ENCODE data around the gene FBXW8.

FBXW8 gene

DNA sequence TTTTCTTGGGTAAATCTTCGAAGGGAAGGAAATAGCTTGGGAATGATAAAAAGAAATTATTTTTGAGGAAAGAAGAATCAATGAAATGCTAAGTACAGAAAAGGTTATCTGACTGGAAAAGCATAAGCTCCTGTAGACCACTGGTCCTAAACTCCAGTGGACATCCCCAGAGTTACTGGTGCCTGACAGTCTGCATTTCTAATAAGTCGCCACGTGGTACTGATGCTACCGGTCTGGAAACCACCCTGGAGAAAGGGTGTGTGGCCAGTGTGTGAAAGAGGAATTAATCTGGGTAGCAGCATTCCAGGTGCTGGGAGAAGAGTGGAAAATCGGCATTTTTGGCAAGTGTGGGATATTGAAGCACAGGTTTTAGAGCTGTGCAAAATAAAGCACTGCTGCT is 73.3 kb downstream of the FBXW8 start:
- in situ Hi-C loops (cut with MboI; ENCODE audit: low sequenced_read_pairs), result no loop called here

DNA sequence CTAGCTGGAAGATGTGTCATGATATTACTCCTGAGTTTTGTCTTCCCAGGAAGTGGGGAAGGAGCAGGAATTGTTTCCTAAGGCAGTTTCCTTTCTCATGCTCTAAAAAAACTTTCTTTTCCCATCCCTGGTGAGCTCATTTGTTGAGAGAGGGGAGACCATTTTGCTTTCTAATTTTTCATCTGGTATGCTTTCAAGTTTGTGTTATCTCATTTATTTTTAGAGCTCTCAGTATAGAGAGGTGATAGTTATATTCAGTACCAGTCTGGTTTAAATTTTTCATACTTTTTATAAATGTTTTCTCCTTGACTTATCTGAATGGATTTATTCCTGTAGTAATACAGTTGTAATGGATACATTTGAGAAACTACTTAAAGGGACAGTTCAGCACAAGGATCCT is 79.6 kb downstream of the FBXW8 start:
- in situ Hi-C loops (cut with MboI; ENCODE audit: low sequenced_read_pairs), result no loop called here

DNA sequence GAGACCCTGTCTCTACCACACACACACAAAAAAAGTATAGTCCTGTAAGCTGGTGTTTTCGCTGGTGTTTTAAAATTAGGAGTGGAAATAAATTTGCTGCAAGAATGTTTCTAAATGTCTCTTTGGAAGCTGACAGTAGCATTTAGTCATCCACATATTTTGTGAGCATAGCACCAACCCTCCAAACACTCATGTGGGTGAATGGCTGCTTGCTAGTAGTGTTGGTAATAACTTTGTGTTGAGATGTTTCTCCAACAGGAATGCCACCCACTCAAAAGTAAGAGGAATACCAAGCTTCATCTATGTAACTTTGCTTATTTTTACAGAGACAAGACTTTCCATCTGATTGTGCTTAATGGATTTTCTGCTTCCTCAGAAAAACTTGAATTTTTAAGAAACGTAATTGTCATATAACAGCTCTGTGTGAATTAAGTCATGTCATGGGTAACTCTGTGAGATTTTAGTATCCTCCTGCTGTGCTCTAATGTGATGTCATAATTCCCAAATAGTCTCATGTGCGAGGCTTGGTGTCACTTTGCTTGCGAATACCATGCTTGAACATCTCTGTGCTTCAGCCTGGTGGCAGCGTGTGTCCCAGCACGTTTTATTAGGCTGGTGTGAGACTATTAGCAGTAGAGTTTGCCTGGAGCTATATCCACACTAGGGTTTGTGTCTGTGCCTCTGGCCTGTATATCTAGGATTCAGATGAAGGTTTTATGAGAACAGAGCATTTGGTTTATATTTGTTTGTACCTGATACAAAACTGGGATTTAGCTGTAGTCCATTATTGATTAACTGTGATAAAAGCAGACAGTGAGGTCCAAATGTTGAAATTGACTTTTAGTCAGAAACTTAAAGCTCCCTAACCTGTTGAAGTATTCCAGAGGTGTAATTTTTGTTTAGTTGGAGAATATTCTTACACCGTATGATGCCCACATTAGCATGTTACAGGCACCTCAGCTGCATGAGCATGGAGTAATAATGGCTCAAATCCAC is 80.5 kb downstream of the FBXW8 start:
- in situ Hi-C loops (cut with MboI; ENCODE audit: low sequenced_read_pairs), result no loop called here

DNA sequence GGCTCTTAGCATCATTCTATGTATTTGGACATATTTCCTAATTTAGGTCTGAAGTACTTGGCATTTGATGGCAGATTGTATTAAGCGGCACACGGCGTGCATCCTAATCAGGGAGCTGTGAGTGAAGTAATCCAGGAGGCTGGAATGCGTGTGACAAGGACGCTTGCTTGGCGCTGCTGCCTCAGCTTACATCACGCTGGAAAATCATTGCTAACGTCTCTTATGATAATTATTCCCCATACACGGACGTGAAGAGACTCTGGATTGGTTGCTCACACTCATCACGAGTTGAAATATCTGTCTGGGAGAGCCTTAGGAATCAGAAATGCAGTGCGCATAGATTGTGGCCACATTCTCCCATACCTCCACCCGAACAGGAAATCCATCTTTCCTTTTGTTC is 85.3 kb downstream of the FBXW8 start:
- in situ Hi-C loops (cut with MboI; ENCODE audit: low sequenced_read_pairs), result no loop called here

DNA sequence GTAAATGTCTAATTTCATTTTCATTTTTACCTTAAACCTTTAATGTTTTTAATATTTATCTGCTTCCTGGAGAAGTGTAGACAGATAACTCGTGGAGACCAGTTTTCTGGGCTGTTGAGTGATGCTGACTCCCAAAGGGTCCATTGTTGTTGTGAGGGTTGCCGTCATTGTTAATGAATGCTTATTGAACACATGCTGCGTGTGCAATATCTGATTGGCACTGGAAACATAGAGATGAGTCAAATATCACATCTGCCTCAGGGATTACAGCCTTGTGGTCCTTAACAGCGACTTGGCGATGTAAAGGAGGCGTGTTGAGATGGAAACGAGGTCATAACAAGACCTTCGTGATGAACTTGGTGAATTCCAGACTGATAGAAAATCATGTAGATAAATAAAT is 85.9 kb downstream of the FBXW8 start:
- in situ Hi-C loops (cut with MboI; ENCODE audit: low sequenced_read_pairs), result no loop called here

DNA sequence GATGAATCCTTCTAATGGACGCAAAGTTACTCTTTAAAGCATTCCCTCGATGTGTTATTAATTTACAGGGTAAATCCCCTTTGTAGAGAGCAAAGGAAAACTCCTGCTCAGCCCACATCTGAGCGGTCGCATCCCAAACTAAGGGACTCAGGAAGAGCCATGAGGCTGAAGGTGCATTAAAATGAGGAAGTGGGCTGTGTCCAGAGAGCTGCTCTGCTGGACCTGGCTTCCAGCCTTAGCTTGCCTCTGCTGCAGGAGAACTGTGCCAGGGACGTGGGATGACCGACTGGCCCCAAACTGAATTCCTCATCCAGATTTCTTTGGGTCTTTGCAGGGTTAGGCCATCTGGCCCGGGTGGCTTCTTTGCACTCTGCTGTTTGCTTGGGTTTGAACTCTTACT is 88.3 kb downstream of the FBXW8 start:
- in situ Hi-C loops (cut with MboI; ENCODE audit: low sequenced_read_pairs), result no loop called here

DNA sequence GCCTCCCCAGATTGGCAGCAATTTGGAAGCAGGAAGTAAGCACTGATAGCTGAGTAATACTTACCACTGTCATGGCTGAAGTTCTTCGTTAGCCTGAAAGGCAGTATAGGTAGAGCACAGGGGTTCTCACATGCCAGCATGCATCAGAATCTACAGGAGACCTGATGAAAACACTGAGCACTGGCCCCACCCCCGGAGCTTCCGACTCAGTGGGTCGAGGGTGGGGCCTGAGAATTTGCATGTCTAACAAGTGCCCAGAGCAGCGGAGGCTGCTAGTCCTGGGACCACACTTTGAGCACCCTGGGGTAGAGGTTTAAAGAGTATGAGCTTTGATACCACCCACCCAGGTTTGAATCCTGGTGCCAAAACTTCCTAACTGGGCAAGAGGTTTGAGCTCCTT is 89.6 kb downstream of the FBXW8 start:
- in situ Hi-C loops (cut with MboI; ENCODE audit: low sequenced_read_pairs), result no loop called here

DNA sequence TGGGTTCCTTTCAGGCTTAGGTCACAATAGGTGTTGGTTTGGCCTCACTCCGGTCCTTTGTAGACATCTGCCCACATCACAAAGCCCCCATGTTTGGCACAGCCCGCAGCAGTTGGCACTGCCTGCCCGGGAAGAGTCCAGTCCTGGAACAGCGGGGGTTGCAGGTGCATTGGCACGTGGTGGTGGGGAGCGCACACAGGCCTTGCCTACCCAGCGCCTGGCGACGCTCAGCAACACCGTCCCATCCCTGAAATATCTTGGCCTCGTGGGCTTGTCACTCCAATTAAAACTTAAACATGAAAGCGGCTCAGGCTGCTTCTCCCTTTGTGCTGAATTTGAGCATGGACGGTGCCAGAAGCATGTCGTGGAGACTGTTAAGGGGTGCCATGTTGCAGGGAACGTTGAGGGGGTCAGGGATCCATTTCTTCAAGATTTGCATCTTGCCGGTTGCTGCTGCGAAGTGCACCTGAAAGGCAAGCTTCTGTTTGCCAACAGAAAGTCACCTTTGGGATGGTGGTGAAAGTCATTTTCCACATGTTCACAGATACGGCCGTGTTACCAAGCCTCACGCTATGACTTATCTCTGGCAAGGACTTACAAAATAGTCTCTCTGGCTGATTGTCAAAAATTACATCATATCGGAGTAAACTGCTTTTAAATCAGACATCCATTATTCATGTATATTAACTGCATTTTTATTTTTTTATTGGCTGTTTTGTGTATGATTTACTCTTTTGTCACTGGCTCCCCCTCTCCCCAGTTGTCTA is 91.5 kb downstream of the FBXW8 start:
- in situ Hi-C loops (cut with MboI; ENCODE audit: low sequenced_read_pairs), result no loop called here

DNA sequence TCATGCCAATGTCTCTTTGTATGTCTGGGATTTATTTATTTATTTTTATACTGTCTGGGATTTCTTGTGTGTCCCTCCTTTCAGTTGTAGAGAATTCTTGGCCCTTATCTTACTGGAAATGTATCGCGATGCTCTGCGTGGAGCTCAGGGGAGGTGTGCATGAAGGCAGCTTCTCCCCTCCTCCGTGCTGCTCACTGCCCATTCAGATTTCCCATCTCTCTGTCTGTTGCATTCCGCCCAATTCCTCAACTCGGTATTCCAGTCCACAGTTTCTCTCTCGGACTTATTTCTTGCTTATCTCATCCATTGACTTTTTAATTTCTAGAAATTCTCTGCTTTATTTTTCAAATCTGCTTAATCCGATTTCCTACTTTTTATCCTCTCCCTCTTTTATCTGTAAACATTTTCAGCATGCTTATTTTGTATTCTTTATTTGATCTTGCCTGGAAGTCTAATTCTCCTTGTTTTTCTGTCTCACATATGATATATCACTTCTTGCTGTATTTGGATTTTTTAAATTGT is 93.2 kb downstream of the FBXW8 start:
- in situ Hi-C loops (cut with MboI; ENCODE audit: low sequenced_read_pairs), result no loop called here

DNA sequence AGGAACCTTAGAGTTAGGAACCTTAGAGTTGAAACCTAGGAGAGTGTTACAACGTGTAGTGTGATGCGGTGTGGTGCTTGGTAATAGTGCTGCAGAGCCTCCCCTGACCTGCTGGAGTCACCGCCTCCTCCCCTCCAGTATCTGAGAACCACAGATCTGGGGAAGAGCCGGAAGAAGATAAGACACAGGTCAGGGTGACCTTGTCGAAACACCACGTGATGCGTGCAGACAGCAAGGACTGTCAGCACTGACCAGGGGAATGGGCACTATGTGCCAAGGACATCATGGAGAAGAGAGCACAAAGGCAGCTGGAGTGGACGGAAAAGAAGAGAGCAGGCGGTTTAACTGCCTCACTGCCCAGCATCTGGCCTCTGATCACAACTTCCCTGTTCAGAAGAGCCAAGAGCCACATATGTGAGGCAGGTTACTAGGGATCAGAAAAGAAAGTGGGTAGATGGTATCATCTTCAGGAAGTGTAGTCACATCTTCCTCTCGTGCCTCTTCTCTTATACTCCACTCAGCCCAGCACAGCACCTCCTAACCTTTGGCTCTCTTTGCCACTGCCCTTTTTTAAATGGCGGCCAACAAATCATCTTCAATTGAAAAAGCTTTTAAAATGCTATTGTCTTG is 94.8 kb downstream of the FBXW8 start:
- in situ Hi-C loops (cut with MboI; ENCODE audit: low sequenced_read_pairs), result no loop called here

DNA sequence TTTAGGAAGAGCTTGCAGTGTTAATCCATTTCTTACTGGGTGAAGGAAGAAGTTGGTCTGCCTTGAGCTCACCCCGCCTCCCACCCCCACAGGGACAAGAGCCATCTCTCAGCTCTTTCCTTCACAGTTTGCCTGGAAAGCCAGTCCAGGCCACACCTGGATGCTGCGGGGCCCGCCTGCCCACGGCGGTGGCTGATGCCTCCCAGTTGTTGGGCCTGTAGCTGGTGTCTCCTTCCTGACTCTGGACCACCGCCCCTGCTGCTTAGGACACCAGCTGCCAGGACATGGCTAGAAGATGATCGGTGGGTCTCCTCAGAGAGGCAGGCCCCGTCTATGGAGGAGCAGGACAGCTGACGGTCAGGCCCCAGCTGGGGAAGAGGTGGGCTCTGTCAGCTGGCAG is 95.6 kb downstream of the FBXW8 start:
- in situ Hi-C loops (cut with MboI; ENCODE audit: low sequenced_read_pairs), result no loop called here

DNA sequence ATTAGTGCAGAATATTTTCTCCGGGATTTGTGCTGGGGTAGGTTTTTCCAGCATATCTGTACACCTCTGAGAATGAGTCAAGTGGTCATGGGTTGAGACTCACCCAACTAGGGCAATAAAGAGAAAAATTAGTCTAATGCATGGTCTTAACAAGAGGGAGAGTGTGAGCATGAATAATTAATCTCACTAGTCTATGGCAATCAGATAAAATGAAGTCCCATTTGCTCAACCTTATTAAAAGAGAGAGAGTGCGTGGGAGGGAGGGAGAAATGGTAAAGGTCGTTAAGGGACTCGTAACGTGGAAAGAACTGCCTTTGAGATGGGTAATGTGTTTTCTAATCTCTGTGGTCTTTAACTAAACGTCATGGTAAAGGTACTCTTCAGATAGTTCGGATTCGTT is 96.8 kb downstream of the FBXW8 start:
- in situ Hi-C loops (cut with MboI; ENCODE audit: low sequenced_read_pairs), result no loop called here

DNA sequence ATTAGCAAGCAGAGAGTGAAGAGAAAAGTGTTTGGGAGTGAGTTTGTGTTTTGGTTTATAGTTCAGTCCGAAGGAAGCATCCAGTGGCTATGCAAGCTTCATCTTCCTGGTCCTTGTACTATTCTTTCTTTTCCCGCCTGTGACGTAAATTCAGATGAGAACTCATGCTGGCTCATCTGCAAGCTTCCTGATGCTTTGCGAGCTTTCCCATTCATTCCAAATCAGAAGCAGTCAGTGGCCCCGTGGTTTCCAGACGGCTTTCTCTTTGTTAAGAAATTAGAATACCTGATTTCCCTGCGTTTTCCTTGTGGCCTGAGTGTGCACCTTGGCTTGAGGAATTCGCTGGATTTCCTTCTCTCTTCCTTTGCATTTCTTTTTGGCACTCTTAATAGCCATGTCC is 99.0 kb downstream of the FBXW8 start:
- in situ Hi-C loops (cut with MboI; ENCODE audit: low sequenced_read_pairs), result no loop called here

DNA sequence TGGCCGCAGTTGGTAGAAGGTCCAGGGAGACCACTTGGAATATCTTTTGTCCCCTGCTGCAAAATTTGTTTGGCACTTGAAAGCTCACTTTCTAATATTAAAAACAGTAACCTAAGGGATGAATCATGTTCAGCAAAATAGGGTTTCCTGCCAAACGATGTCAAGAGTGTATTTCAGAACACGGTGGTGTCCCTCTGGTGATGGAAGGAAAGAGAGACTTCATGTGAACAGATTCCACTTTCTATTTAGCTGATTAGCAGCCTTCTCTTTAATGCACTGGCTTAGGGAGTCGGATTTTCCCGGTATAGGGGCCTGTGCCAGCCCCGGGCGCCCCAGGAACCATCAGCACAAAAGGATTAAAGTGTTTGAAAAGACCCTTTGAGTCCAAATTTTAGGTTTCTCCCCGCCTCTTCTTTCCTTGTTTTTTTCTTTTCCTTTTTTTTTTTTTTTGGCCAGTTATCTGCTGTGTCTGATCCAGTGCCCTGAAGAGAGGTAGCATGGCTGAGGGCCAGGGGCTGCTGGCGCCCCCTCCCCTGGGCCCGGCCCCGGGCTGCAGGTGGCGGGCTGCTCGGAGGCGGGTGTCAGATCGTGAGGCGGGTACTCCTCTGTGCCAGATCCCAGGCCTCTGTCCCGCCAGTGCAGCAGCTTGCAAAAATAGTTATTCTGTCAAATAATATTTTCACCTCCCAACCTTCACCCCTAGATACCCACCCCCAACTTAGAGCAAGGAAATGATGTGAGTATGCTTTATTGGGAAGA is 100.1 kb downstream of the FBXW8 start:
- in situ Hi-C loops (cut with MboI; ENCODE audit: low sequenced_read_pairs), result no loop called here

DNA sequence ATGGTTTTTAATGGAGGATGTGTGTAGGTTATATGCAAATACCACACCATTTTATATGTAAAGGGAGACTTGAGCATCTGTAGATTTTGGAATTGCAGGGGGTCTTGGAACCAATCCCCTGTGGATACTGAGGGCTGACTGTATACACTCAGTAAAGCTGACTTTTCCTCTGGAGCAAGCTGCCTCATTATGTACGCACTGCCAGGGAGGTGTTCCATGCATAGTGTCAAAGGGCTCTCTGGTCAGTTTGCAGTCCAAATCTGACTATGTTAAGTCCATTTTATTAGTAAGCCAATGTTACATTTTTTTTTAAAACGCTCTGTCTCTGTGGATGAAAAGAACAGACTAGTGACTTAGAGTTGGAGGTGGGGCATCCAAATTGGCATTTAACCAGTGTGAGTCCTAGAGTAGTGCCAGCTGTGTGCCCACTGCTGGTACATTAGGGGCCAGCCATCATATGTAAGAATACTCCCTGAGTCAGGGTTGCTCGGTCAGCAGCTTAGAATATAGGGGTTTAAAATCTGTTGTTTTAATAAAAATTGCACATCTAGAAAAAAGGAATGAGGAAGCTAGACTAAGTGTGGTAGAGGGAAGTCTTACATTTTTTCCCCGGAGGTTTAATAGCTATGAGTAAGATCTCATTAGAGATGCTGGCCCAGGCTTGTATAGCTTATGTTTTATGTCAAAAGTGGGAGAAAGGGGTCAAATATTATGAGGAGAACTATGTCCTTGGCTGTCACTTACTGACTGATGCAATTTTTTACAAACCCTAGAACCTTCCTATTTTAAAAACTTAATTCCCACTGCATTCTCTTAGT is 101.4 kb downstream of the FBXW8 start:
- in situ Hi-C loops (cut with MboI; ENCODE audit: low sequenced_read_pairs), result no loop called here

DNA sequence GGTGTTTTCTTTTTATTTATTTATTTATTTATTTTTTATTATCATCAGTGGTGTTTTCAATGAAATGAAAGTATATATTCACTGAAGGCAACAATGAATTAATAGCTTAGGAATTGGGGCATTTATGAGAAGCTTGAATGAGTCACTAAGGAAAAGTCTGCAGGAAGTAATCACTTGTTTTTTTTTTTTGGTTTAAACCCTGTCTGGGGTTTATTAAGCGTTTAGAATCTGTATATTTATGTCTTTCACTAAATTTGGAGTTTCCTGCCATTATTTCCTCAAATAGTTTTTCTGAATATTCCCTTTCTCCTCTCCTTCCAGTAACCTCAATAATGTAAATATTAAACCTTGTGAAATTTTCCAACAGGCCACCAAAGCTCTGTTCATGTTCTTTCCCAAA is 103.0 kb downstream of the FBXW8 start:
- in situ Hi-C loops (cut with MboI; ENCODE audit: low sequenced_read_pairs), result no loop called here

DNA sequence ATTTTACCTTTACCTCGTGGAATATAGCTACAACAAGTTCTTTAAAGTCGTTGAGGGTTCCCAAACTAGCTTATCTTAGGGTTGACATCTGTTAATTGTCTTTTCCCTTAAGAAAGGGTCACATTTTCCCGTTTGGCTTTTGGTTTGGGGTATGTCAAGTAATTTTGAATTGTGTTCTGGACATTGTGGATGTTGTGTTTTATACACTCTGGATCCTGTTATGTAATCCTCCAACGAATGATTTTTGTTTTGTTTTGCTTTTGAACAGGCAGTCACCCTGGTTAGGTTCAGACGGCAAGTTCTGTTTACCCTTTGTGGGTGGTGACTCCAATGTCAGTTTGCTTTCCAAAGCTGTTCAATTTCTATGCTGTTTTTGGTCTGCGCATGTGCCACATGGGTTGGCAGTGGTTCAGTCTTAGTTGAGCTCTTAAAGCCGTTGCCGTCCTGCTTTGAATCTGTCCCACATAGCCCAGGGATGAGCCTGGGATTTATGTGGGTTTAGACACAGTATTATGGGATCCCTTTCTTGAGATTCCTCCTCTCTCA is 103.7 kb downstream of the FBXW8 start:
- in situ Hi-C loops (cut with MboI; ENCODE audit: low sequenced_read_pairs), result no loop called here

DNA sequence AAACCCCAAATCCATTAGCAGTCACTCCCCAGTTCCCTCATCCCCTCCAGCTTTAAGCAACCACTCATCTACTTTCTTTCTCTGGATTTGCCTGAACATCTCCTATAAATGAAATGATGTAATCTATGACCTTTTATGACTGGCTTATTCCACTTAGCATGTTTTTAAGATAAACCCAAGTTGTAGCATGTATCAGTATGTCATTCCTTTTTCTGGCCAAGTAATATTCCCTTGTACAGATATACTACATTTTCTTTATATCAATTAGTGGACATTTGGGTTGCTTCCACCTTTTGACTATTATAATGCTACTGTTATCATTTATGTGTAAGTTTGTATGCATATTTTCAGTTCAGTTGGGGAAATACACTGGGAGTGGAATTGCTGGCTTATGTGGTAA is 105.1 kb downstream of the FBXW8 start:
- in situ Hi-C loops (cut with MboI; ENCODE audit: low sequenced_read_pairs), result no loop called here

DNA sequence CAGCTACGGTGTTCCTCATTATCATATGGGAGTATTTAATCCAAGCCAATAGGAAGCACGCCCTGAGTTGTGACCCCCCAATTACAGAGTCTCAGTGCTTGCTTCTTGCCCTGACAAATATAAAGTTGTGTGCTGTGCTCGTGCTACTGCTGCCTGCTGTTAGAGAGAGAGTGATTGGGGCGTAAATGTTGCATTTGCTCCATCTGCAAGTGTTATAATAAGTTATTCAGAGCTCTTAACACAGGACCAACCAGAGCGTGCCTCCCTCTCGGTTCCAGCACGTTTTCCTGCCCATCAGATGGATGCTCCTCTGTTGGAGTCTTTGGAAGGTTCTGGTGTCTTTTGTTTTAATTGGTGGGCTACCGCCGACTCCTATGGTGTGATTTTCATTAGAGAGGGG is 107.1 kb downstream of the FBXW8 start:
- in situ Hi-C loops (cut with MboI; ENCODE audit: low sequenced_read_pairs), result no loop called here

DNA sequence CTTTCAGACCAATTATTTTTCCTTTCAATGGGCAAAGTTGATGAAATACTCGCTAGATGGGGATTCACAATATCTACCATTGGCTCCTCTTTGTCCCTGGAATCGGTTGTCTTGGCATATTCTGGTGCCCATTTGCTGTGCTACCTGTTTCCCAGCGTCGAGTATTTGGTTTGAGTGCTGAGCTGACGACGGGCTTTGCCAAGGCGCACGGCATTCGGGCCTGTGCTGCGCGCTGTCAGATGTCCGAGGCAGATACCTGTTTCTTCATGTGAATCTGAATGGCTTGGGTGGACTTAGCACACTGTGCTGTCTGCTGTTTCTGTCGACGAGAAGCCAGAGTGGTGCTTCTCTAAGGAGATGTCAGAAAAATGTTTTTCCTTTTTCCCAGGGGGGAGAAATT is 107.5 kb downstream of the FBXW8 start:
- in situ Hi-C loops (cut with MboI; ENCODE audit: low sequenced_read_pairs), result no loop called here
